ENCODE data around the gene MOB1B.
A peak's percentile ranks its signal among the peaks of the same experiment; 100 is the strongest.

Gene MOB1B

DNA sequence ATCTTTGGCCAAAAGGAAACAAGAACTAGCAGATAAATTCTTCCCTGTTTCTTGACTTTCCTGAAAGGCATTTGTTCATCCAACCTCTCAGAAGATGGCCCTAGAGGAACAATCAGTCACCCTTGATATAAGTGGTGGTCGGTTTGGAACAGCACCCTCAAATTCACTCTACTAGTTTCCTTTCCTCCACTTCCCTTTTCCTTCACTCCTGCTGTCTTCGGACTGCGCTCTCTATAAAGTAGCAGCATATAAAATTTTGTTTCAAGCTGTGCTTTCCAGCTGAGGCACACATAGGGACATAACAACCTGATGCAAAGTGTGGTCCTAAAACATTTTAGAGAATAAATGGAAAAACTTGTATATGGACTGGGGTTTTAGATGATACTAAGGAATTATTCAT lies 29.0 kb upstream of the MOB1B start:
- no peak for DNase-seq (ENCODE audit: low read depth)
- no peak overlapping the region for H3K4me3 ChIP-seq (ENCODE audit: low read depth, low read length)

DNA sequence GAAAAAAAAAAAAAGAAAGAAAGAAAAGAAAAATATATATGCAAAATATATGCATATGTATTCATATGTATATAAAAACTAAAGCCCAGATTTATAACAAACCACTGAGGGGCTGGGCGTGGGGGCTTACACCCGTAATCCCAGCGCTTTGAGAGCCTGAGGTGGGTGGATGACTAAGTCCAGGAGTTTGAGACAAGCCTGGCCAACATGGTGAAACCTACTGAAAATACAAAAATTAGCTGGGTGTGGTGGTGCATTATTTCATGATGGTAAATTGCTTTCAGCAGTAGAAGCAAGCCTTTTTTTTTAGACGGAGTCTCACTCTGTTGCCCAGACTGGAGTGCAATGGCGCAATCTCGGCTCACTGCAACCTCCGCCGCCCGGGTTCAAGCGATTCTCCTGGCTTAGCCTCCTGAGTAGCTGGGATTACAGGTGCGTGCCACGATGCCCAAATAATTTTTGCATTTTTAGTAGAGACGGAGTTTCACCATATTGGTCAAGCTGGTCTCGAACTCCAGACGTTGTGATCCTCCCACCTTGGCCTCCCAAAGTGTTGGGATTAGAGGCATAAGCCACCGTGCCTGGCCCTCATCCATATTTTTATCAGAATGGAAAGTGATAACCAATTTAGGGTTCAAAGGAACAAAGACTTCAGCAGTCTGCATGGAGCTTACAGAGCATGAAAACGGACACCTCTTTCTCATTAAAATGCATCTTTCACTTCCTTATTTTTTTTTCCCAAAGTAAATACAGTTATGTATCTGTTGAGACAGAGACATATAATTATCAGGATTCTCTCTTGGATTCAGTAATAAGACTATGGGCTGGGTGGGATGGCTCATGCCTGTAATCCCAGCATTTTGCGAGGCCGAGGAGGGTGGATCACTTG lies 27.7 kb upstream of the MOB1B start:
- peak; percentile 33 for DNase-seq (ENCODE audit: low read depth)
- TF ChIP-seq, protein P1, sequence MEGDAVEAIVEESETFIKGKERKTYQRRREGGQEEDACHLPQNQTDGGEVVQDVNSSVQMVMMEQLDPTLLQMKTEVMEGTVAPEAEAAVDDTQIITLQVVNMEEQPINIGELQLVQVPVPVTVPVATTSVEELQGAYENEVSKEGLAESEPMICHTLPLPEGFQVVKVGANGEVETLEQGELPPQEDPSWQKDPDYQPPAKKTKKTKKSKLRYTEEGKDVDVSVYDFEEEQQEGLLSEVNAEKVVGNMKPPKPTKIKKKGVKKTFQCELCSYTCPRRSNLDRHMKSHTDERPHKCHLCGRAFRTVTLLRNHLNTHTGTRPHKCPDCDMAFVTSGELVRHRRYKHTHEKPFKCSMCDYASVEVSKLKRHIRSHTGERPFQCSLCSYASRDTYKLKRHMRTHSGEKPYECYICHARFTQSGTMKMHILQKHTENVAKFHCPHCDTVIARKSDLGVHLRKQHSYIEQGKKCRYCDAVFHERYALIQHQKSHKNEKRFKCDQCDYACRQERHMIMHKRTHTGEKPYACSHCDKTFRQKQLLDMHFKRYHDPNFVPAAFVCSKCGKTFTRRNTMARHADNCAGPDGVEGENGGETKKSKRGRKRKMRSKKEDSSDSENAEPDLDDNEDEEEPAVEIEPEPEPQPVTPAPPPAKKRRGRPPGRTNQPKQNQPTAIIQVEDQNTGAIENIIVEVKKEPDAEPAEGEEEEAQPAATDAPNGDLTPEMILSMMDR (IDR thresholded peaks at IDR 0.05; ENCODE audit: insufficient read depth, low read depth, low read length, missing control alignments), result no peak
- H3K4me3 ChIP-seq (ENCODE audit: low read depth, low read length), result peak overlapping the region; percentile 19

More for the DNA sequence above, 29.0 kb upstream of the MOB1B start:
- TF ChIP-seq, protein P1 (IDR thresholded peaks at IDR 0.05; ENCODE audit: insufficient read depth, low read depth, low read length, missing control alignments), result no peak

DNA sequence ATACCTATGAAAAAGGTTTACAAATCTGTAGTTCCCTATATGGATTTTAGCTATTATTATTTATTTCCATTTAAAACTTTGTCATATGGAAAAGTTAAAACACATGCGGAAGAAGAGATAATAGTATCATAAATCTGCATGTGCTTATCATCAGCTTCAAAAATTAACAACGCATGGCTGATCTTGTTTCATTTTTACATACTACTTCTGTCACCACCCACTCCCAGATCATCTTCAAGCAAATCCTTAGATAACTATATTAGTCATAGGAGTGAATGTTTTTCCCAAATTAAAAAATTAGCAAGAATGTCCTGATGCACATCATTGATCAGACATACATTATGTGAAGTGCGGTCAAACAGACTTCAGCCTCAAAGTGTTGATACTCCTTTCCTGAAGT lies 24.6 kb upstream of the MOB1B start:
- TF ChIP-seq, protein P1 (IDR thresholded peaks at IDR 0.05; ENCODE audit: insufficient read depth, low read depth, low read length, missing control alignments), result no peak
- no peak for DNase-seq (ENCODE audit: low read depth)
- no peak overlapping the region for H3K4me3 ChIP-seq (ENCODE audit: low read depth, low read length)

DNA sequence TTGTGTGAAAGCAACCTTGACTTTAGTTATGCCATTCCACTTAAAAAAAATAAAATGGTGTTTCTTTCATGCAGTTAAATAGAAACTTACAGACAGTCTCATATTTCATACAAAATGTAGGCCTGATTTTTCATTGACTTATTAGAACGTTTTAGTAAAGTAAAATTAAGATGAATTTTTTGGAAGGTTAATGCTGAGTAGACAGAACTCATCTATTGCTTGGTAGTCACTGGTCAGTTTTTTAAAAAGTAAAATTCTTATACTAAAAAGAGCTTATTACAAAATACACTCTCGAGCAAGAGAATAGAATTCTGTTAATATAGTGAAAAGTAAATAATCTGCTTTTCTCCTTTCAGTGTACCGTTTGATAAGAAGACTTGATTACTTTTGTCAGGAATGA lies 21.4 kb upstream of the MOB1B start:
- no peak for DNase-seq (ENCODE audit: low read depth)
- TF ChIP-seq, protein P1 (IDR thresholded peaks at IDR 0.05; ENCODE audit: insufficient read depth, low read depth, low read length, missing control alignments), result no peak
- no peak overlapping the region for H3K4me3 ChIP-seq (ENCODE audit: low read depth, low read length)

DNA sequence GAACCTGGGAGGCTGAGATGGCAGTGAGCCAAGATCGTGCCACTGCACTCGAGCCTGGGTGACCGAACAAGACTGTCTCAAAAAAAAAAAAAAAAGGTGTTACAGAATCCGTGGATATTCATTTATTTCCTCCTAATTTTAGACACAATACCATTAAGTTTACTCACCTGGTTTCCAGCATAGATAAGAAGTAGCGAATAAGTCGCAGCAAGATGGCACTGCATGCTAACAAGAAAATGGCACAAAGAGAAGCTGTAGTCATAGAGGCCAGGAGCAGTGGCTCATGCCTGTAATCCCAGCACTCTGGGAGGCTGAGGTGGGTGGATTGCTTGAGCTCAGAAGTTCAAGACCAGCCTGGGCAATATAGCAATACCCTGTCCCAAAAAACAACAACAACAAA lies 17.0 kb upstream of the MOB1B start:
- H3K4me3 ChIP-seq (ENCODE audit: low read depth, low read length), result no peak overlapping the region
- TF ChIP-seq, protein P1 (IDR thresholded peaks at IDR 0.05; ENCODE audit: insufficient read depth, low read depth, low read length, missing control alignments), result no peak
- no peak for DNase-seq (ENCODE audit: low read depth)

DNA sequence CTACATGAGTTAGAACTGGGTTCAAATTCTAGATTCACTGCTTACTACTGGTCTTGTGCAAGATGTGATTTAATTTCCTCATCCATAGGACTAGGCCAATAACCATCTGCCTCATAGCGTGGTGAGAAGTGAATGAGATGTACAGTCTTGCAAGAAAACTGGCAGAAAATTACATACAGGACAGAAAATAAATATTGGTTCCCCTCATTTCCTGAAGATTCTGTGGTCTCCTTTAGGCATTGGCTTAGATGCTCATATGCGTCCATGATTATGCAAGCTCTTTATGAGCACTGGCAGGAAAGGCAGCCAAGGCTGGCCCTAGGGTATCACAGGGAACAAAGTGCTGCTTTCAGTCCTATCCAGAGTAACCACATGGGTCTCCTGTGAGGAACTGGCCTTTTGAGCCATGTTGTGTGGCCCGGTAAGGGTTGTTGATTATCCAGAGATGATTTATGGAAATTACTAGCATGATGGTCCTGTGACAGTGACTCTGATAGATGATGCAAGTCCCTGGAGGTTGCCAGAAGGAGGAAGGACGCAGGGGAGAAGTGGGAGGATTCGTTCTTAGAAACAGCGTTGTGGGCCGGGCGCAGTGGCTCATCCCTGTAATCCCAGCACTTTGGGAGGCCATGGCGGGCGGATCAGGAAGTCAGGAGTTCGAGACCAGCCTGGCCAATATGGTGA lies 9.9 kb upstream of the MOB1B start:
- no peak overlapping the region for H3K4me3 ChIP-seq (ENCODE audit: low read depth, low read length)
- DNase-seq (ENCODE audit: low read depth), result no peak
- TF ChIP-seq, protein P1 (IDR thresholded peaks at IDR 0.05; ENCODE audit: insufficient read depth, low read depth, low read length, missing control alignments), result no peak

Data from GM12865 (cell line).